Activated CD8-positive, alpha-beta memory T cell treated with anti-CD3 and anti-CD28 coated beads for 24 hours (primary cell): ENCODE measurements around the gene TBXA2R.

Experiments used
- DNase-seq: peaks from one replicate; pipeline ENCODE4 v3.0.0-alpha.2; 2020

TBXA2R gene

DNA sequence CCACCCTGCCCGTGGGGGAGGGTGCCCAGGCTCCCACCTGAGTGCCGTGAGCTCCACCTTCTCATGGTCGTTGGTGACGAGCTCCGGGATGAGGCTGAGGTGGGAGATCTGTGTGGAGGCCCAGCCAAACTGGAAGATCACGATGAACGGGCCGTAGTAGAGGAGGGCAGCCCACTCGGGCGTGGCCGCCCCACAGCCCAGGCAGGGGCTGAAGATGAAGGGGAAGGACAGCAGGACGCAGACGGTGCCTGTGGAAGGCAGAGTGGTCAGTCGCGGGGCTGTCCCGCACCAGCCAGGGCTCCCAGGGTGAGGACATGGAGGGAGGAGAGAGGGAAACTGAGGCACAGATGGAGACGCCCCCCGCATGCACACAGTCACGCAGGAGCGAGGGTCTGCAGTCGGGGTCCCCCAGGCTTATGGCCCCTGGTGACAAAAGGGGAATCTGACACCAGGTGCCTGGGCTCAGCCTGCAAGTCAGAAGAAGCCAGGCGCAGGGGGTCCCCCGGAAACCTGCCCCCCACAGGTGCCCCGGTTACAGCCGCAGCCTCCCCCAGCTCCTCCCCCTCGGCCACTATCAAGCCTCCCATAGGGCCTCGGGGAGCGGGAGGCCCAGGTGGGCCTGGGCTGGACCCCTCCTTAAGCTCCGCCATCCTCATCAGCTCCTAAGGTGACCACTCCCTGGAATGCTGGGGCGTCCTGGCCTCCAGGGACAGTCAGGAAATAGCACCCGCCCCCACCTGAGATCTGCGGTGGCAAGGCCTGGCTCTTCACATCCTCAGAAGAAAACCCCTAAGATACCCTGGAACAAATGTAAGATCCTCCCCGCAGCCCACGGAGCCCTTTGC is 55.5 kb downstream of the TBXA2R start:
- no peak for DNase-seq

DNA sequence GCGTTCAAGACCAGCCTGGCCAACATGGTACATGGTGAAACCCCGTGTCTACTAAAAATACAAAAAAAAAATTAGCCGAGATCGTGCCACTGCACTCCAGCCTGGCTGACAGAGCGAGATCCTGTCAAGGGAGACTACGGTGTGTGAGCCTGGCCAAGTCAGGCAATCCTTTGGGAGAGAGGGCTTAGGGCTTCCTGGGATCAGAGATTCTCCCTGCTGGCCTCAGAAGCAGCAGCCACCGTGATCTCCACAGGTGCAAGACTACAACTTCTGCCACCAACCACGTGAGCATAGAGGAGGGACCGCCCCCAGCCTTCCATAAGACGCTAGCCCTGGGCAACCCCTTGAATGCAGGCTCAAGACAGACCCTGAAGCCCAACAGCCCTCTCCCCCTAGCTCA is 56.9 kb downstream of the TBXA2R start:
- DNase-seq: no peak

DNA sequence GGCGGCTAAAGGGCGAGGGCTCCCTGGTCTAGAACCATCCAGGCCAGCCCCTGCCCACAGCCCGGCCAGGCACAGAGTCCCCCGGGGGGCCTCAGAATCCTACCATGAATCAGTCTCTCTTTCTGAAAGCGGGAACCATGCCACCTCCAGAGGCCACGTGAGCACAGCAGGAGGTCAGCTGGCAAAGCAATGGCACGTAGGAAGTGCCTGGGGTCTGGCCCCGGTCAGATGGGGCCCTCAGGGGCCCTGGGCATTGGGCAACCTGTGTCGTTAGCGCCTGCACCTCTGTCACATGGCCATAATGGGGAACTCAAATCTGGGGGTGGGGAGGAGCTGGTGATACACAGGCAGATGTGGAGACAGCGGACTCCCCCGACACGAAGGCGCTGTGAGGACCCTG is 58.1 kb downstream of the TBXA2R start:
- no peak for DNase-seq

DNA sequence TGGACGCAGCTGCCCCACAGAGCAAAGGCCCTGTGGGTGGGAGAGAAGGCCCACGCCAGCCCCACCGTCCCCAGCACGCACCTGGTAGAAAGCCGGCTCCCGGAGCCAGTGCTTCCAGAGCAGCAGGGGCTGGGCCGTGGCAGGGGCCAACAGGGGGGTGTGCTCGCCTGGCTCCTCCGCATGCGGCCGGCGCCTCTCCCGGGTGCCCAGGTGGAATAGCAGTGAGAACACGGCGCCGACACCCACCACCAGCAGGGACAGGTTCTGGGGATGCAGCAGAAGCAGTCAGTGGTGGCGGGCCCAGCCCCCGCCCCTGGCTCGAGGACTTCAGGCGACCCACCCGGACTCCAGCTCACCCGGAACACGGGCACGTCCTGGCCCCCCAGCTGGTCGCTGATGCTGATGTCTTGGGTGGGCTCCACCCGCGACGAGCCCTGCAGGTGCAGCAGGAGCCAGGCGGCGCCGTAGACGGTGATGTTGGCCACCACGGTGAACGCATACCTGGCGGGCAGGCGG is 58.9 kb downstream of the TBXA2R start:
- DNase-seq: no peak

DNA sequence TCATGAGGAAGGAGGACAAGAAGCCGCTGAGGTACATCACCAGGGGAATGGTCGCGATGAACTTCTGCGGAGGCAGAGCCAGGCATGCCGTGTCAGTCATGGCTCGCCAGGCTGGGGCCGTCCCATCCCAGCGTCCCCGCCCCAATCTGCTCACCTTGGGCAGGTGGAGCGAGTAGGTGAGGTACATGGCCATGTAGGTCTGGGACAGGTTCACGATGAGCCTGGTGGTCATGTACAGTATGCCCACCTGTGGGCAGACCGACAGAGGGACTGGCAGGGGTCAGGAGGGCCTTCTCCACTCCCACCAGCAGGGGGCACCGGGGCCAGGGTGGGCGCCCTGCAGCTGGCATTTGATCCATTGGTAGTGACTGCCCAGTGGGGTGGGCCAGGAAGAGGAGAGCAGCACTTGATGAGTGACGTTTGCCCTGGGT is 59.4 kb downstream of the TBXA2R start:
- peak; percentile 71 for DNase-seq

DNA sequence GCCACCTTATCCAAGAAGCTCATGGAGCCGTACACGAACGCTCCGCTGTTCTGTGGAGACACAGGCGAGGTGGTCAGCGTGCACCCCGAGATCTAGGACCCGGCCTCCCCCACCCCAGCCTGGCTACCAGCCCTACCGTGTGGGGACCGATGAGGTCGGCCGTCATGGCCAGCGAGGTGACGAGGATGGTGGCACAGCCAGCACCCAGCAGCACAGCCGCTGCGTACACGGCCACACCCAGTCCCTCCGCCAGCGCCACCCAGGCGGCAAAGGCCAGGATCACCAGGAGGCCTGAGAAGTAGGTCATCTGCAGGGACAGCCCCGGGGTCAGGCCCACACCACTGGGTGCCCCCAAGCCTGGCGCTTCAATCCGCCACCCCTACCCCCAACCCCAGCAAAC is 60.6 kb downstream of the TBXA2R start:
- DNase-seq: no peak

DNA sequence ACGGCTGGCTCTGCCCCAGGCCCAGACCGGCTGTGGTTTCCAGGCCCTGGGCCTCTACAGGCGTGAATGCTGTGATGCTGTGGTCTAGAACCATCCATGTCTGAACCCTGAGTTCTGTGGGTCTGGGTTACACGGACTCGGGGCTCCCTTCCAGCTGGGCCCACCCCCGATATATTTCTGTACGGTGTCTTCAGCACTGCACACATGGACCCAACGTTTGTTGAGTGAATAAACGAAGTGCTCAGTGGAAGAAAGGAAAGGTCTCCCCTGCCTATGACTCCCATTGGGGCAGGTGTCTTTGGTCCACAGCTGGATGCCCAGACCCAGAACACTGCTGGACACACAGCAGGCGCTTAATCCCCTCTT is 61.0 kb downstream of the TBXA2R start:
- DNase-seq: no peak

DNA sequence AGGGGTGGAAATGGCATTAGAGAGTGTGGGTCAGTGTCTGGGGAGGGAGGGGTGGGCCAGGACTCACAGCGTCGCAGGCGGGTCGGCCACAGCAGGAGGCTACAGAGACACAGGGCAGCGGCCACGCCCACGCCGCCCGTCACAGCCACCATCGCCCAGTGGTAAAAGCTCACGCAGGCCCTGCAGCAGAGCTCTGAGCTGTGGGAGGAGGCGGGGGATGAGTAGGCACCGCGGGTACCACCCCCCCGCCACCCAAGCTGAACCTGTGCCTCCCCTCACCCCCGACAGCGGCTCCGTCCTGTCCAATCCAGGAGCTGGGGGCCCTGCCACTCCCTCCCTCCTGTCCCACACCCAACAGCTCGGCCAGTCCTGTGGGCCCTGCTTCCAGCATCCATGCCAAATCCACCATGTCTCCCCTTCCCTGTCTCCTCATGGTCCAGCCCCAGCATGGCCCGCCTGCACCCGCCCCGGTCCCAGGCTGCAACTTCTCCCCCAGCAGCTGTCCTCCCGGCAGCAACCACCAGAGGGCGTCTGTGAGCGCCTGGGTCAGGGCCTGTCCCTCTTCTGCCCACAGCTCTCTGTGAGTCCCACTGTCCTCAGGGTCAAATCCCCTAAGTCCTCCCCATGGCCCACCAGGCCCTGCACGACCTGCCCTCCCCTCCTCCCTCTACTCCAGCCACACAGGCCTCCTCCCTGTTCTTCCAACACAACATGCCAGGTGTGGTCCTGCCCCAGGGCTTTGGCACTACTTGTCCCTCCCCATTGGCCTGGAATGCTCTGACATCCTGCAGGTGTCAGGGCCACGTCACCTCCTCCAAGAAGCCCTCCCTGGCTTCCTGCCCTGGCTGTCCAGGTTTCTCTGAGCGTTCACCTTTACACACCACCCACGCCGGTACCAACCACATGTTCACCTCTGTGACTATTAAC is 61.7 kb downstream of the TBXA2R start:
- DNase-seq: peak; percentile 97
